Breast epithelium (tissue), 3 donors: ENCODE data around the gene ATL1.

ENCODE experiments used
- CTCF ChIP-seq, 3 donors: fragments of 450-650 bp; IDR thresholded peaks; one replicate each; pipeline ENCODE4 v1.5.1; 2016 to 2017; ENCODE audit warnings: antibody characterized with exemption in 3 of 3, mild to moderate bottlenecking in 3 of 3, moderate library complexity in 3 of 3
- POLR2AphosphoS5 ChIP-seq, 3 donors: sonication (generic); formaldehyde crosslinking; IDR thresholded peaks; one replicate each; pipeline ENCODE4 v1.6.1; 2017; ENCODE audit warnings: antibody characterized with exemption in 3 of 3

- TF ChIP-seq CTCF (IDR thresholded peaks at IDR 0.05) (no peak), POLR2AphosphoS5 (IDR thresholded peaks at IDR 0.05) (no peak)
Observed at GRCh38 chr14:50533806-50534205, 26.1 kb upstream of the ATL1 start.
